IPS-NIHi7 (cell line): ENCODE measurements around the gene C1QTNF9B.
"Not testable (repeated sequence)": the region's sequence is repeated elsewhere in the genome, so short reads cannot be mapped to it uniquely, and the experiment has no call there.

Experiments
- DNase-seq: peaks from one replicate; pipeline ENCODE4 v3.0.0; 2012; ENCODE audit warnings: mixed read lengths; ENCODE audit errors: extremely low spot score

C1QTNF9B gene

GRCh38 chr13:23897452-23897919 is at the start of gene C1QTNF9B:
TSS of gene C1QTNF9B (minus strand) at chr13:23897502.
- DNase-seq: not testable (repeated sequence)

DNA sequence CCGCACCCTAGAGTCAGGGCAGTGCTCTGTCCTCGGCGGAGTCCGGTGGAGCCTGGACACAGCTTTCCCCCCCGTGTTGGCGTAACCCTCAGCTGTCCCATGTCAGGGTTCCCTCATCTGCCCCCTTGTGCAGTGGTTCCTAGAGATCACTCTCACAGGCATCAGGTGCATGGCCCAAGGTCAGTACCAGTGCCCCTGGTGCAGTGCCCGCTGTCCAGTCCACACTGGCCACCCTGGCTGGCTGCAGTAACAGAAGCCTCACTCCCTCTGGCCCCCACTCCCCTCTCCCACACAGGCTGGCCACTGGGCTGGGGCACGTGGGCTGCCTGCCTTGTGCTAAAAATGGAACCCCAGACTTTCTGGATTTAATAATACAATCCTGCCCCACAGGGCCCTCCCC is 49.6 kb upstream of the C1QTNF9B start:
- no peak for DNase-seq

DNA sequence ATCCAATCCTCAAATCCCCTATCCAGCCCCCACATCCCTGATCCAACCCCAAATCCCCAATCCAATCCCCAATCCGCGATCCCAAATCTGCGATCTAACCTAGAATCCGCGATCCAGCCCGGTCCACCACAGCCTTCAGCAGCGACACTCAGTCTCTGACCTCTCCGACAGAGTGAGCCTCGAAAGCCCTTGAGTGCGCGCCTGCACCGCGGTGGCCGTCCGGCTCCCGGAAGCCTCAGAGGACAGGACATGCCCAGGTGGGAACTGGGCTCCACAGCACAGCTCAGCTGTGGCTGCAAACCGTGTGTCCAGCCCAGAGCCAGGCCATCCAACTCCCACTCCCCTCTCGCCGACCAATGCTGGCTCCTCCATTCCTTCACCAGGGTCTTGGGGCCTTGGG is 48.8 kb upstream of the C1QTNF9B start:
- DNase-seq: no peak

DNA sequence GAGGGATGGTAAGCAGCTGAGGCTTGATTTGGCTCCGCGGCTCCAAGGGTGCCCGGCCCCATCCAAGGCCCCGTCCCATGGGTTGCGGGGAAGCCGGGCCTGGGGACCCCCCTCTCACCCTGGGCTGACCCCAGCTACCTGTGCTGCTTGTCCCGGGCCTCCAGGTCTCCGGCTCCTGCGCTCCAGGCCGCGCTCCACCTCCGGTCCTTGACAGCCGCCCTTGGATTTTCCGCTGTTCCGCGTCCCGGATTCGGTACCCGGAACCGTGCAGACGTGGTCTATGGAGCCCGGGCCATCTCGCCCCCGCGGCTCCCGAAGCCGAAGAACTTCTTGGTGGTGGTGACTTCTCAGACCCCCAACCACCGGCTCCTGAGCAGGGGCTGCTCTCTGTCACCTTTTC is 48.3 kb upstream of the C1QTNF9B start:
- DNase-seq: no peak

- no peak for DNase-seq
Observed at GRCh38 chr13:23941211-23941610, 43.9 kb upstream of the C1QTNF9B start.

DNA sequence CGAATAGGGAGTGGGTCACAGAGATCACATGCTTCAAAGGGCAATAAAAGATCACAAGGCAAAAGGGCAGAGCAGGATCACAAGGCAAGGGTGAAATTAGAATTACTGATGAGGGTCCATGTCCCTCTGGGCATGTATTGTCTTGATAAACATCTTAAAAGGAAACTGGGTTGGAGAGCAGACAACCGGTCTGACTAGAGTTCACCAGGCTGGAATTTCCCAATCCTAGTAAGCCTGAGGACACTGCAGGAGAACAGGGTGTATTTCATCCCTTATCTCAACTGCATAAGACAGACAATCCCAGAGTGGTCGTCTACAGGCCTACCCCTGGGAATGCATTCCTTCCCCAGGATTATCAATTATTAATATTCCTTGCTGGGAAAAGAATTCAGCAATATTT is 42.4 kb upstream of the C1QTNF9B start:
- not testable (repeated sequence) for DNase-seq

DNA sequence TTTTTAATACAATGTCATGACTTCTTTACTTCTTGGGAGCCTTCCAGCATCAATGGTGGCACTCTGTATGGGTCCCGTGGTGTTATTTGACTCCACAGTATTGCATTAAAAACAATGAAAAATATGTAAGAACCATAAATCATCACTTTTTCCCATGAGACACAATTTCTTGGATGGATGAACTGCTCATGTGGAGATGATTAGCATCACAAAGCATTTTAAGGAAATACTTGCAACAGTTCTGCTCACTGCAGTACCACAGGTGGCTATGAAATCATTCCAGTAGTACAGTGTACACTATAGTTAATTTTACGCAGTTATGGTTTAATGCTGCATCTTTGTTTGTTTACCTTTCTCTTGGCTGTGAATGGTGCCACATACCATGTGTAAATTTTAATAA is 37.2 kb upstream of the C1QTNF9B start:
- DNase-seq: no peak

- no peak for DNase-seq
Observed at GRCh38 chr13:23928985-23929384, 31.7 kb upstream of the C1QTNF9B start.

GRCh38 chr13:23923031-23923430 is 25.7 kb upstream of the C1QTNF9B start:
- DNase-seq: no peak

- DNase-seq: no peak
Observed at GRCh38 chr13:23922005-23922932, 25.0 kb upstream of the C1QTNF9B start.

DNA sequence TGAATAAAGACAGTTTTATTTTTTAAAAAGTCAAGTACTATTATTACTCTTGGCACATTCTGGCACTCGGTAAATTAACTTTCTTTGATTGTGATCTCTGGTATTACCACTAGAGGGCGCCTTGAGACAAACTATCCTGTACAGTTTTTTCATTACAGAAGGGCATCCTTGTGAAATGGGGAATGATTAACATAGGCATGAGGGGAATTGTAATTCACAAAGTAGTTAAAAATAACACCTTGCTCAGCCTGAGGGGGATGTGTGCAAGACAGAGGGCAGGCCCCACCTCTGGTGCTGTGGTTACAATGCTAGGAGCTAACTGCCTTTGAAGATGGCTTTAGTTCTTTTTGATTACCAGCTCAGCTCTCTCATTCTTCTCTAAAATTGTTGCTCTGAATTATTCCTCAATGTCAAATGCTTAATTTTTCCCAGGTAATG is 24.2 kb upstream of the C1QTNF9B start:
- peak; percentile 61 for DNase-seq

GRCh38 chr13:23919006-23919405 is 21.7 kb upstream of the C1QTNF9B start:
- DNase-seq: no peak

GRCh38 chr13:23918208-23918607 is 20.9 kb upstream of the C1QTNF9B start:
- no peak for DNase-seq

DNA sequence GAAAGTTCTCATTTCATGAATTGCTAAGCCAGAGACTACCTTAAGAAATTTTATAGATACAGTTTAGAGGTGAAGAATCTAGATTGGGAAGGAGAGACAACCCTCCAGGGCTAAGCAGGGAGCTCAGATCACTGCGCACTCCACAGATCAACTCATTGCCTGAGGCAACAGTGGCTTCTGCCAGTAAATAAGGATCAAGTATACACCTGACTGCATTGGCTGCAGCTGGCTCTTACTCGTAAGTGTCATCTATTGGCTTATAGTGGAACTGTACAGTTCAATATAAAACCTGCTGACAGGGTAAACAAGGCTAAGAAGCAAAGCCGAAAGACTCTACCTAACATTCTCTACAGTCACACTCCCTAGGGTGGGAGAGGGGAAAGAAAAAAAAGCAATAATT is 18.0 kb upstream of the C1QTNF9B start:
- no peak for DNase-seq

DNA sequence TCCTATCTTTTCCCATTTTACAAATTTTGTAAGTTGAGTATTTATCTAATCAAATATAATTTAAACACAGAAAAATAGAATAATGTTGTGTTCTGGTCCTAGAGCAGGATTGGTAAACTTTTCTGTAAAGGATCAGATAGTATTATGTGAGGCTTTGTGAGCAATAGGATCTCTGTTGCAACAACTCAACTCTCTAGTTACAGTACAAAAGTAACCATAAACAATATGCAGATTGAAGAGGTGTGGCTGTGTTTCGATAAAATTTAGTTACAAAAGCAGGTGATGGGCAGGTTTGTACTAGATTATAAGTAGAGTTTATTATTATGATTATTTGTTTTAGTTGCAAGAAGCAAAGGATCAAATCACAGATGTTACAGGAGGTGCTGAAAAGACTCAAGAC is 15.2 kb upstream of the C1QTNF9B start:
- DNase-seq: no peak

- no peak for DNase-seq
Observed at GRCh38 chr13:23909606-23910005, 12.3 kb upstream of the C1QTNF9B start.

DNA sequence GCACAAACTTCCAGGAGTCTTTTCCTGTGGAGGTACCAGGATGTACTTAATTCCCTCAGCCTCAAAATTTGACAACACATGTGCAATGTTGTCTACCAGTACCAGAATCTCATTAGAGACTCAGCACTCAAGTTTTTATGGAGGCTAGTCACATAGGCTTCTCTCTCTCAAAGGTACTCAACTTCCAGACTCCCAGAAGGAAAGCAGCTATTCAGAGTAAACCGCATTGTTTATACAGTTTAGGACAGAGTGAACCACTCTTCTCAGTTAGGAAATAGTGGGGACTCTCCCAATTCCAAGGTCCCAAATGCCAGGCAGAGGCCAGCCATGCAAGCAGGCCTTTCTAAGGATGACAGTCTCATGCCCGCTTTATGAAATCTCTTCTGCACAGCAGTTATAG is 8.5 kb upstream of the C1QTNF9B start:
- DNase-seq: no peak

DNA sequence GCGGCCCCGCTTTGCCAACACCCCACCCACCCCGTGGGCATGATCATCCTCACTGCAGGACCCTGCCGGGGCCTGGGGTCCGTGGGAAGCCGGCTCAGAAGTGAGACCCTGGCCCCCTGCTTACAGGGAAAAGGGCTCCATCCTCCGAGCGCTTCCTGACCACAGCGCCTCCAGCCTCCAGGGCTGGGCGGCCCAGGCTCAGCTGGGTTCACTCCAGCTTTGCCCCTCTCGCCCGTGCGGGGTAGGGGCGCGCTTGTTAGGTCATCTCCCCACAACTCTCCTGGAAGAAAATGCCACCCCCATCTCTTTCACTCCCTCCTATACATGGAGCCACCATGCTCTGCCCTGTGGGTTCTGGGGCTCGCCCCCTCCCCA is 6.6 kb upstream of the C1QTNF9B start:
- DNase-seq: peak; percentile 45

DNA sequence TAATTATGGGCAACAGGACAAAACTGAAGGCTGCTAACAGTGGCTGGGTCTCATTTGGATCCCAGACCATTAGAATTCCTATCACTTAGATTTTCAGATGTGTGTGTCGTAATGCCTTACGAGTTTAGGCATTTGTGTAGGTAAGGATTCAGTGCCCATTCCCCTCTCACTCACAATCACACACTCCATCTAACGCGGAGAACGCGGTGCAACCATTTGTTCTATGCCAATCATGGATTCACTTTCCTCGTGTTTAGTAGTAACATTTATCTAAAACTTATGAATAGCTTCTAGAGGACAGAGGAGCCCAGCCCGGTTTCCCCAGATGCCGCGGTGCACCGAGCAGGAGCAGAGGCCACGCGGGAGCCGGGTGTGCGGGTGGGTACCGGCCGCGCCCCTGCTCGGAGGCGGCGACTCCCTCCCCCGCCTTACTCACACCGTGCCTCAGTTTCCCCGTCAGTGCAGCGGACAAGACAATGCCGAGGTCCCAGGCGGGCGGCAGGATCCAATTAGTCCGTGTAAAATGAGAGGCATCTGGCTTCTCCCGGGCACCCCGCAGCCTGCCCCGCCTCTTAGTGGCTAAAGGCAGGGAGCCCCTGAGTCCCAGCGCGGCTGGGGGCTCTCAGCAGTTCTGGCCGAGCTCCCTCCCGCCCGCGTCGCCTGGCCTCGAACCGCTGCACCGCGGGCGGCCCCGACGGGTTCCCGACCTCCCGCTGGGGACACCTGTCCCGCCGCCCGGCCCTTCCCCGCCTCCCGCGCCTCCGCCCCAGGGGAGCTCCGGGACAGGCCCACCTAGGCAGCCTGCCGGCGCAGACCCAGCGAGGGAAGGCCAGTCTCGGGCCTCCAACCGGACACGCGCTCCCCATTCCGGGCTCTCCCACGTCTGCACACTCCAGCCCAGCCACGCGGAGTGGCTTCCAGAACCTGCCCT is 5.9 kb upstream of the C1QTNF9B start:
- DNase-seq: no peak

DNA sequence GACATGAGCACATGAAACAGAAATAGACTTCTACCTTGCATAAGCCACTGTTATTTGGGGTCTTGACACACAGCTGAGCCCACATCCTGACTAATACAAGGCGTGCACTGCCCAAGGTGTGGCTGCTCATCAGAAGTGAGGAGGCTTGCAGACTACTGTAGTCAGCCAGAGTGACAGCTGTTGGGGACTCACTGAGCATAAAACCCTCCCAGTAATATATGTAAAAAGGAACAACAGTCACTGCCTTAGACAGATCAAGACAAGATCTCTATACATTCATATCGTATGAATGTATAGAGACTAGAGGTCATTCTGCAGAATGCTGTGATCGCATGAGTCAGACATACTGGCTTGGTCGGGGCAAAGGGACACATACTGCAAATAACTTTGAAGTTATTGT is 4.1 kb upstream of the C1QTNF9B start:
- DNase-seq: no peak

DNA sequence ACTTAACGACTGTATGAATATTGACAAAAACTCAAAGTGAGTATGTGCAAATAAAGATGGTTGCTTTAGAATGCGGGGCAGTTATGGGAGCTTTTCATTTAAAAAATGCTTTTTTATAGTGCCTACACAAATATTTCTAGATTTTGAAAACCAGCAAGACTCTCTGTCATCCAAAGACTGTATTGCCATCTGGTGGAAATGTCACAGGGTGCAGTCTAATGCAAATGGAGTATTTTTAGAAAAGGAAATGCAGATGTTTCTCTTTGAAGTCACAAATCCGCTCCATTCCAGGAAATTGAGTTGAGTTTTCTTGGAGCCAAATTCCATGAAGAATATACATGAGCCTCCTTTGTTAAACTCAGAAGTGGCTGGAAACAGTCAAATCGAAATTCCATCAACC is 2.3 kb upstream of the C1QTNF9B start:
- no peak for DNase-seq

DNA sequence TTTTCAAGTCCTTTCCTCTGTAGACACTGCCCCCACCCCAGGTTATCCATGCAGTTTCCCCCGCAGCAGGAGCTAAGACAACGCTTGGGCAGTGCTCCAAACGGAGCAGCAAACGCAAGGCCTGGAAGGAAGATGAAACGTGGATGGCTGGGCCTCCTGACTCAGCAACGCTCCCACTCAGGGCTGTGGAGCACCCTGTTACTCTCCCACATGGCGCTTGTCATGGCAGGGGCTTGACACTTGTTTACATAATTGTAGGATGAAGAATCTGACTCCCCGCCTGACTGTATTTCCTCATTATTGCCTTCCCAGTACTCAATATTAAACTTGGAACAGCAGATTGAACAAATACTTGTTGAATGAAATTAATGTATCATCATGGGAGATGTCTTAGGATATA is 799 bp upstream of the C1QTNF9B start:
- no peak for DNase-seq
